Measurements from ENCODE around the gene KLHDC7B.

The KLHDC7B gene

GRCh38 chr22:50545522-50546325, at the start of gene KLHDC7B:
KLHDC7B (plus strand) TSS chr22:50545899; CDS start chr22:50546244, 345 bp downstream.
- in situ Hi-C loops (cut with MboI; ENCODE audit: low sequenced_read_pairs): no loop called here

- in situ Hi-C loops (cut with MboI; ENCODE audit: low sequenced_read_pairs): loop anchor here (10.0 kb wide), 1 partner anchor 232 kb away; the partner anchor contains the start of gene MAPK12
Measured at GRCh38 chr22:50497093-50497492, 48.6 kb upstream of the KLHDC7B start.

- in situ Hi-C loops (cut with MboI; ENCODE audit: low sequenced_read_pairs): loop anchor here (10.0 kb wide), 1 partner anchor 234 kb away; the partner anchor contains the start of gene MAPK12
Measured at GRCh38 chr22:50498322-50498890, 47.3 kb upstream of the KLHDC7B start.

DNA sequence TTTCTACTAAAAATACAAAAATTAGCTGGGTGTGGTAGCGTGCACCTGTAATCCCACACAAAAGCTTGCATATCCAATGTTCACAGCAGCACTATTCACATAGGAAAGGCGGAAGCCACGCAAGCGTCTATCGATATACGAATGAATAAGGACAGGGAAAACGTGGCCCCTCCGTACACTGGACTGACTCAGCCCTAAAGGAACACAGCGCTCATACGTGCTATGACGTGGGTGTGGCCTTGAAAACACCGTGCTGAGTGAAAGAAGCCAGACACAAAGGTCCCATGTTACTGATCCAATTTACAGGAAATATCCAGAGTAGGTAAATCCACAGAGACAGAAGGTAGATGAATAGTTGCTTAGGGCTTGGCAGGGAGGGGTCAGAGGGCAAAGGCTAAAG, 45.2 kb upstream of the KLHDC7B start:
- in situ Hi-C loops (cut with MboI; ENCODE audit: low sequenced_read_pairs): no loop called here

DNA sequence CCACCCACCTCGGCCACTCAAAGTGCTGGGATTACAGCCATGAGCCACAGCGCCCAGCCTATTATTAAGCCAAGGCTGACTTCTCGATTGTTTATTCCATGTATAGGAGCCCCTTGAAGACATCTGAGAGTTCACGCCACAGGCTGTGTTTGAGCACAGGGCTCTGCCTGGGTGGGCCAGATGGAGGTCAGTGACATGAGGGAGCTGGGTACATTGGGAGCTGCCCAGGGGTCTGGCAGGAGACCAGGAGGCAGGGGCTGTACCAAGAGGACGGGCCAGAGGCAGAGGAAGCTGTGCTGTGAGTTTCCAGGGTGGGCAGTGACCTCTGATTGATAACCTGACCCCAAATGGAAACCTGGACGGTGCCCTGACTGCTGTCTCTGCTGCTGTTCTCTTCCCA, 43.6 kb upstream of the KLHDC7B start:
- in situ Hi-C loops (cut with MboI; ENCODE audit: low sequenced_read_pairs): no loop called here

DNA sequence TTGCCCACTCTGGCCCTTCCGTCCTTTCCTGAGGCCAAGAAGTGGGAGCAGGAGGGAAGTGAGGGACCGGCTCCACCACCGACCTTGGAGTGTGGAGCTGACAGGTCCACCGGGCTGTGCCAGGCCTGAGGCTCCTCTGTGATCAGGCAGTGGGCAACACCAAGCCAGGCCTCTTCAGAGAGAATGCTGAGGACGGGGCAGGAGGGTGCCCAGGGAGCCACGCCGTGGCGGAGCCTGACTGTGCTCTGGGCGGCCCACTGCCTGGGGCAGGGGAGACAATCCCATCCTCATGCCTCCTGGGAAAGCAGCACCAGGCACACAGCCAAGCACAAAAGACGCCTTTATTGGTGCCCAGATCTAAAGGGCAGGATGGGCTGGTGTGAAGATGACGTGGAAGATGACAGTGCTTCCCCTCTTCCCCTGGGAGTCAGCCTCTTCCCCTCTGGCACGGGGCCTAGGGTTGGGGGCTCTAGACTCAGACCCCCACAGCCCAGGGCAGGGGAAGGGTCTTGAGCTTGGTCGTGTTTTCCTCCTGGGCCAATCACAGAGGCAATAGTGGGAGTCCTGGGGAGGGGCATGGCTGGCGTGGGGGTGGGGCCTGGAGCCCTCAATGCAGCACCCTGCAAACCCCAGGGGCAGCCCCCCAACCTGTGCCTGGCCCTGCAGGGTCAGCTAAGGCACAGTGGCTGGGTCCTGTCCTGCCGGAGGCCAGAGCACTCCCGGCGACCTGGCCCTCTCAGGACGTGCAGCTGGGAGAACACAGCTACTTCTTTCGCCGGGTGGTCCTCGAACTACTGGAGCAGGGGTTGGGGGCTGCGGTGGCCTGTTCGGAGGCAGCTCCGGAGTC, 42.8 kb upstream of the KLHDC7B start:
- in situ Hi-C loops (cut with MboI; ENCODE audit: low sequenced_read_pairs): no loop called here

GRCh38 chr22:50503475-50504145, 42.1 kb upstream of the KLHDC7B start:
- in situ Hi-C loops (cut with MboI; ENCODE audit: low sequenced_read_pairs): no loop called here

- in situ Hi-C loops (cut with MboI; ENCODE audit: low sequenced_read_pairs): no loop called here
Measured at GRCh38 chr22:50504369-50505211, 41.1 kb upstream of the KLHDC7B start.

DNA sequence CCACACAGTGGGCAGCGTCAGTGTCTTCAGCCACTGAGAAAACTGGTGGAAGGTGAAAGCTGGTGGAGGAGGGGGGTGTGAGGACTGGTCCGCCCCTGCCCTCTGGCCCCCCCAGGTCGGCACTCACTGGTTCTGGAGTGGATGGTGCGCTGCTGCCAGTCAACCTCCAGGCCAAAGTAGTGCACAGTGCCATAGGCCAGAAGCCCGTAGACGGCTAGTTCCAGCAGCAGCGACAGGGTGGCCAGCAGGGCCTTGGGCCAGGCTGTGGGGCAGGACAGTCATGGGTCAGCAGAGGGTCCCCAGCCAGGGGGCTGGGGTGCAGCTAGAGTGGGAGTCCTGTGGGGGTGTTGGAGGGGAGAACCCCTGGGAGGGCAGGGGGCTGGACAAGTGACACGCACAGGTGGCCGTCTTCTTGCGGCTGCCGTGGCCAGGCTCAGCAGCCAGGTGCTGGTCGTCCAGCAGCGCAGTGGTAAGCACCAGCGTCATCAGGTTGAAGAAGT, 40.4 kb upstream of the KLHDC7B start:
- in situ Hi-C loops (cut with MboI; ENCODE audit: low sequenced_read_pairs): no loop called here

DNA sequence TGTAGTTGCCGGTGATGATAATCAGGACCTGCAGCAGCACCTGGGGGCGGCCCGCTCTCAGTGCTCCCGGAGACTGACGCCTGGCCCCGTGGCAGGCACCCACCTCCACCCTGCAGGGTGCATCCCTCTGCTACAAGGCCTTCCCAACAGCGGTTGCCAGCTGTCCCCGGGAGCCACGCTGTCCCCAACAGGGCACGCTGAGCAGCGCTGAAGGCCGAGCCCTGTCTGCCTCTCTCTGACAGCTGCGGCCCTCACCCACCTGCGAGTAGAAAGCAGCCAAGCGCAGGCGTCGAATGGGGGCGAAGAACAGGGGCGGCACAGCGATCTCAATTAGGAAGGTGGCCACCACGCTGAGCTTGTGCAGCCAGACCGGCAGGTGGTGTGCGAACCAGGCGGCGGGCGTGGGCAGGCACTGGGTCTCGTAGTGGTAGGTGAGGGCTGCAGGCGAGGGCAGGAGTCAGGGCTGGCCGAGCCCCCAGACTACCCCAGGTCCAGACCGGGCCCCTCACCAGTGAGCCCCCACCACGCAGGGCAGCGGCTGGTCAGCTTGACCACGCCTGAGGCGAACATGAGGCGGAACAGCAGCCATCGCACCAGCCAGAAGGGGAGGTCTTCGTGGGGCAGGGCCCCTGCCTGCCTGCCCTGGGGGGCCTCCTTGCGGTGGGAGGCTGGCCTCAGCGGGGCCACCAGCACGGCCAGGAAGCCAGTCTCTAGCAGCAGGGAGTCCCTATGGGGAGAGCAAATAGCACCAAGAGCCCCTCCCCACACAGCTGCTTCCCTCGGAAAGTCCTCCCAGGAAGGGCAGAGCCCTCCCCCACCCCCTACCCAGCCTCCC, 39.7 kb upstream of the KLHDC7B start:
- in situ Hi-C loops (cut with MboI; ENCODE audit: low sequenced_read_pairs): no loop called here

DNA sequence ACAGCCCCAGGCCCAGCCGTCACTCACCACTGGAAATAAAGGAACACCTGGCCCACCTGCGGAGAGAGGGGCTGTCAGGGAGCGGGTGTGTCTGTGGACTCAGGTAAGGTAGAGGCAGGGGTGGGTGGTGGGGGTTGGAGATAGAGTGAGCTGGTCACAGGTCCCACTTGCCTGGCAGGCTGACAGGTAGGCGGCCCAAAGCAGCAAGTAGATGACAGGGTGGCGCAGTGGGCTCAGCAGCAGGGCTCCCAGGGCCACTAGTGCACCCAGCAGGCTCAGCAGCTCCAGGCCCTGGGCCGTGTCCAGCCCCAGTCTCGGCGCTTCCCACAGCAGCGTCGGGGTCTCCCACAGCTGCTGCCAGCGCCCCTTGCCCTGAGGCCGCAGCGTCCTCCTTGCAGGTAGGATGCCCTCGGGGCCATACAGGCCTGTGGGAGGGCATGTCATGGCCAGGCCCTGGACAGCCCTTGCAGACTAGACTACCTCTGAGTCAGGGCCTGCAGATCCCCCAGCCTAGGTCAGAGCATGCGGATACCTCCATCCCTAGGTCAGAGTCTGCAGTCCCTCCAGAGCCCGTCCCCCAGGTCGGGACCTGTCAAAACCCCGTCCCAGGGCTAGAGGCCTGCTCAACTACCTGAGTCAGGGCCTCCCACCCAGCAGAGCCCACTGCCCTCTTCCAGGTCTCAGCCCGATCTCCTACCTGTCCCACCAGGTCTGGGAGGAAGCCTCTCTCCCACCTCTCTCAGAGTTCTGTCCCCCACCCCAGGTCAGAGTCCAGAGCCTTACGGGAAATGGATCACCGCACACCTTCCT, 38.9 kb upstream of the KLHDC7B start:
- in situ Hi-C loops (cut with MboI; ENCODE audit: low sequenced_read_pairs): no loop called here

- in situ Hi-C loops (cut with MboI; ENCODE audit: low sequenced_read_pairs): no loop called here
Measured at GRCh38 chr22:50507421-50507990, 38.2 kb upstream of the KLHDC7B start, which contains the start of gene LMF2. LMF2 (minus strand) TSS chr22:50507702; CDS start chr22:50507675, 27 bp downstream.

DNA sequence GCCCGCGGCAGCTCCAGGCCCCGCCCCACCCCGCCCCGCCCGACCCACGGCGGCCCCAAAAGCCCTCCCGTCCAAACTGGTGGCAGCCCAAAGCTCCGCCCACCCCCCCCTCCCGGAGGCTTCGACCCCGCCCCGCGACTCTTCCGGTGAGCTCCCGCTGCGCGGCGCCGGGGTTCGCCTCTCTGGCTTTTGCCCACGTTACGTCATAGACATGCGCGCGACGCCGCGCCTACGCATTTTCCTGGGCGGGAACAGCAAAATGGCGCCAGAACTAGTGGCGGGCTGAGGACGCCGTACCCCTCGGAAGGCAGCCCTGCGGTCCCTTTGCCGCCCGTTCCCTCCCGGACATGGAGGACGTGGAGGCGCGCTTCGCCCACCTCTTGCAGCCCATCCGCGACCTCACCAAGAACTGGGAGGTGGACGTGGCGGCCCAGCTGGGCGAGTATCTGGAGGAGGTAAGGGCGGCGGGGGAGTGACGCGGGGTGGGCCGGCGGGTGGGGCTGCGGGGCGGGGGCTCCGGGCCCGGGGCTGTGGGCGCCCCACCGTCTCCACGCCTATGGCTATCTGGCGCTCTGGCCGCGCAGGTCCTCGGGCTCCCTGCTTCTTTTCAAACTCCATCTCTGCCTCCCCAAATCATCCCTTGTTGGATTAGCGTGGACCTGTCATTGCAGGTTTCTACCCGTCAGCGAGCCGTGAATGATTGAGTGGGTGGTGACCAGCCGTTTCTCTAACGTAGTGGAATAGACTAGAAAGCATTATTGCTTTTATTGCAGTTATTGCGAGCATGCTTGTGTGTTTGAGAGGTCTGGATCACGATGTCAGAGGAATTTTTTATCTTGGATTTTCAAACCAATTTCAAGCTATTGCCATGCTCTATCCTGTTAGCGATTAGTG, 37.5 kb upstream of the KLHDC7B start, which contains the start of gene NCAPH2:
Gene NCAPH2 (plus strand): TSS at position 234 of the 894 bp plus-strand sequence. CDS start 114 bp downstream, at position 348.
- in situ Hi-C loops (cut with MboI; ENCODE audit: low sequenced_read_pairs): no loop called here

DNA sequence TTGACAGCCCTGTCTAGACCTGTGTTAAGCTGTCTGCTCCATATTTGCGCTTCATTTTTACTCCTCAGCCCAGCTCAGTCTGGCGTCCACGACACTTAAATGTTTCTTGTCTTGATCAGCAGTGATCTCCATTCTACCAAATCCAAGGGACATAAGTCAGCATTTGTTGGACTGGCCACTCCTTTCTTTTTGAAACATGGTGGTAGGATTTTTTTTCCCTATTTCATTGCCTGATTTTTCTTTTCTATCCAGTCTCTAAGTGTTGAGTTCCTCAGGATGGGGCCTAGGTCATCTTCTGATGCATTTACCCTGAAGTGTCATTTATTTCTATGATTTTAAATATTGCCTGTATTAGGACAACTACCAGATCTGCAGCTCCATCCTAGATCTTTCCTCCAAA, 36.8 kb upstream of the KLHDC7B start:
- in situ Hi-C loops (cut with MboI; ENCODE audit: low sequenced_read_pairs): no loop called here

DNA sequence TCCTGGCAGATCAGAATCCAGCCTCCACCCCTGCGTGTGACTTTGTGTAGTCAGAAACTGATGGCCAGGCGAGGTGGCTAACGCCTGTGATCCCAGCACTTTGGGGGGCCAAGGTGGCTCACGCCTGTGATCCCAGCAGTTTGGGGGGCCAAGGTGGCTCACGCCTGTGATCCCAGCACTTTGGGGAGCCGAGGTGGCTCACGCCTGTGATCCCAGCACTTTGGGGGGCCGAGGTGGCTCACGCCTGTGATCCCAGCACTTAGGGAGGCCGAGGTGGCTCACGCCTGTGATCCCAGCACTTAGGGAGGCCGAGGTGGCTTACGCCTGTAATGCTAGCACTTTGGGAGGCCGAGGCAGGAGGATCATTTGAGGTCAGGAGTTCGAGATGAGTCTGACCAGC, 32.5 kb upstream of the KLHDC7B start:
- in situ Hi-C loops (cut with MboI; ENCODE audit: low sequenced_read_pairs): no loop called here

GRCh38 chr22:50516068-50516467, 29.6 kb upstream of the KLHDC7B start:
- in situ Hi-C loops (cut with MboI; ENCODE audit: low sequenced_read_pairs): no loop called here

GRCh38 chr22:50516891-50517290, 28.8 kb upstream of the KLHDC7B start:
- in situ Hi-C loops (cut with MboI; ENCODE audit: low sequenced_read_pairs): no loop called here

Measured in HL-60/S4 (cell line).